ENCODE measurements around the gene ARFGAP2.

ARFGAP2 gene

DNA sequence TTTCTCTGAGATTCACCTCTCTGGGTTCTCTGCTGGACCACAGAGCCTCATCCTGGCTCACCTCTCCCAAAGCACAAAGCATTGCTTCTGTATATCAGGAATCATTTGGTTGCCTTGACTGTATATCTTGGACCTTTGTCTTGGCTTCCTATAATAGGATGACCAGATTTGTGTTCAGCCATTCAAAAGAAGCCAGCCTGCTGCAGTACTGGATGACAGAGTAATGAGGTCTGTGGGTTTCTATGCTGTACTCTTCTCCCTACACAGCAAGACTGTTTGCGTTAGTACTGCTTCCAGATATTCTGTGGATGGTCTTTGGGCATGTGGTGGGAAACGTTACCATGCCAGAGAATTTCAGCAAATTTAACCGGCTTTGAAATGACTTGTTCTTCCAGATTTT, 39.8 kb downstream of the ARFGAP2 start:
- CTCF ChIA-PET = no interaction called here

DNA sequence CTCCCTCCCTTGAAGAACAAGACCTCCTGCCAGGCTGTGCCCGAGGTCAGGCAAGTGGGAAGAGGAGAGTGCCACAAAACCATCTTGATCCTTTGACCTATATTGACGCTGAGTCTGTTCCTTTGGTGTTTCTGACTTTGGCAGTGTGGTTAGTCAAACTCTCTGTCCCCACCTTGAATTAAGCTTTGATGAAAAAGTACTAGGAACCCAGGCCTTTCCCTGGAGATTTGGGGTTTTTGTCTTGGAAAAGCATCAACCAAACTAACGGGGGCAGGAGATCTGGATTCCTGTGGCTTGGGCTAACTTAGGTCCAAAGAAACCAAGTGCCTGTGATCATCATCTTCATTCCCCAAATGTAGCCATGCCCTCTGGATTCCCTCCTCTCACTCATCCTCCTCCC, 40.4 kb downstream of the ARFGAP2 start:
- POLR2A ChIA-PET = no interaction called here
- DNase-seq (ENCODE audit: extremely low spot score) = no peak
- CTCF ChIA-PET = interaction anchor here (1.4 kb wide), 1 partner anchor 17 kb away, joined by 6 read pairs; no protein-coding TSS in a partner anchor
- TF ChIP-seq, protein P1, sequence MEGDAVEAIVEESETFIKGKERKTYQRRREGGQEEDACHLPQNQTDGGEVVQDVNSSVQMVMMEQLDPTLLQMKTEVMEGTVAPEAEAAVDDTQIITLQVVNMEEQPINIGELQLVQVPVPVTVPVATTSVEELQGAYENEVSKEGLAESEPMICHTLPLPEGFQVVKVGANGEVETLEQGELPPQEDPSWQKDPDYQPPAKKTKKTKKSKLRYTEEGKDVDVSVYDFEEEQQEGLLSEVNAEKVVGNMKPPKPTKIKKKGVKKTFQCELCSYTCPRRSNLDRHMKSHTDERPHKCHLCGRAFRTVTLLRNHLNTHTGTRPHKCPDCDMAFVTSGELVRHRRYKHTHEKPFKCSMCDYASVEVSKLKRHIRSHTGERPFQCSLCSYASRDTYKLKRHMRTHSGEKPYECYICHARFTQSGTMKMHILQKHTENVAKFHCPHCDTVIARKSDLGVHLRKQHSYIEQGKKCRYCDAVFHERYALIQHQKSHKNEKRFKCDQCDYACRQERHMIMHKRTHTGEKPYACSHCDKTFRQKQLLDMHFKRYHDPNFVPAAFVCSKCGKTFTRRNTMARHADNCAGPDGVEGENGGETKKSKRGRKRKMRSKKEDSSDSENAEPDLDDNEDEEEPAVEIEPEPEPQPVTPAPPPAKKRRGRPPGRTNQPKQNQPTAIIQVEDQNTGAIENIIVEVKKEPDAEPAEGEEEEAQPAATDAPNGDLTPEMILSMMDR (IDR thresholded peaks at IDR 0.05; ENCODE audit: control extremely low read depth, extremely low read depth, low read depth, missing control alignments) = no peak

More for the DNA sequence above, 39.8 kb downstream of the ARFGAP2 start:
- TF ChIP-seq, protein P1 (IDR thresholded peaks at IDR 0.05; ENCODE audit: control extremely low read depth, extremely low read depth, low read depth, missing control alignments) = no peak
- no peak for DNase-seq (ENCODE audit: extremely low spot score)
- POLR2A ChIA-PET = no interaction called here

DNA sequence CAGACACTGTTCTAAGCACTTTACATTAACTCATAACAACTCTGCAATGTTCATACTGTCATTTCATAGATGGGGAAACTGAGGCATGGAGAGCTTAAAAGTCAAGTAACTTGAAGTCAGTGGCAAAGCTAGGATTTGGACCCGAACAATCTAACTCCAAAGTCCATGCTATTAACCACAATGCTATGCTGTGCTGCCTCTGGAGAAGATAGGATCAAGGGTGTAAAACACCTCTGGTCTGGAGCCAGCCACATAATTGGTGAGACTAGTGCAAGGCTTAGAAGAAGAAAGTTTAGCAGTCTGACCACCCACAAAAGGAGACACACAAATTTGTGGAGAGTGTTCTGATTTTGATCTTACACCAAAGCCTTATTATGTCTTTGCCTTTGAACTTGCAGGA, 43.7 kb downstream of the ARFGAP2 start:
- POLR2A ChIA-PET = interaction anchor here (0.5 kb wide), 1 partner anchor 372 kb away, joined by 3 read pairs; no protein-coding TSS in a partner anchor
- no peak for DNase-seq (ENCODE audit: extremely low spot score)
- CTCF ChIA-PET = interaction anchor here (1.2 to 7.2 kb wide), 3 partner anchors 10 to 213 kb away, joined by 4 to 43 read pairs (median 6); no protein-coding TSS in a partner anchor
- TF ChIP-seq, protein P1 (IDR thresholded peaks at IDR 0.05; ENCODE audit: control extremely low read depth, extremely low read depth, low read depth, missing control alignments) = no peak

DNA sequence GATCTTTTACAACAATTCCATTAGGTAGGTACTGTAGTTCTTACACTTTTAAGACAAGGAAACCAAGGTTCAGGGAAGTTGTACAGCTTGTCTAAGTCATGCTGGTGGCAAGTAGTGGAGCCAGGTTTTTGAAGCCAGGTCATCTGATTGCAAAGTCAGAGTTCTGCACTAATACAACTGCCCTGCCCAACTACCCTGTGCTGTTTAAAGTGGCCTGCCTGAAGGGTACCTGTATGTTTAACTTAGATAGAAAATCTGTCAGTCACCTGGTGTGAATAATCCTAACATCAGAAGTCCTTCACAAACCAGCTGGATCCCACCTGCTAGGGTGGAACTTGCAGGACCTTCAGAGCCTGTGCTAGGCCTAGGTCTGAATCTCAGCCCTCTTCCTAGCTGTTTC, 44.2 kb downstream of the ARFGAP2 start:
- ChIA-PET CTCF (interaction anchor here (0.6 to 7.2 kb wide), 3 partner anchors 11 to 213 kb away, joined by 3 to 43 read pairs (median 6); no protein-coding TSS in a partner anchor), POLR2A (no interaction called here)

DNA sequence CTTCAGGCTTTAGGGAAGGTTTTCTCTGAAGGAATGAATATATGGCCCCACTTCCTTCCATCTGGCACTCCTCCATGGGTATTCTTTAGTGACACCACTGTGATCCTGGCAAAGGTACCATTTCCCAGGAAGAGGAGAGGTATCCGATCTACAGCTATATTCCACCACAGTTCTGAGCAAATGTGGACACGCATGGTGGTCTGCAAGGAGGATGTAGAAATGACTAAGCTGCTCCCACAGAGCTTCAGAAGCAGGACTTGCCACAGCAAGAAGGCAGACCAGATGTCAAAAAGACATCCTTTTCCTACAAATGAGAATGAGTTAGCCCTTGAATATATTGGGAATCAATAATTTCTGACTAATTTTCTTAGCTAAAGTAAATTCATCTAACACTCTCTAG, 45.5 kb downstream of the ARFGAP2 start:
- POLR2A ChIA-PET = no interaction called here
- DNase-seq (ENCODE audit: extremely low spot score) = no peak

More for the DNA sequence above, 44.2 kb downstream of the ARFGAP2 start:
- TF ChIP-seq, protein P1 (IDR thresholded peaks at IDR 0.05; ENCODE audit: control extremely low read depth, extremely low read depth, low read depth, missing control alignments) = no peak
- DNase-seq (ENCODE audit: extremely low spot score) = no peak

DNA sequence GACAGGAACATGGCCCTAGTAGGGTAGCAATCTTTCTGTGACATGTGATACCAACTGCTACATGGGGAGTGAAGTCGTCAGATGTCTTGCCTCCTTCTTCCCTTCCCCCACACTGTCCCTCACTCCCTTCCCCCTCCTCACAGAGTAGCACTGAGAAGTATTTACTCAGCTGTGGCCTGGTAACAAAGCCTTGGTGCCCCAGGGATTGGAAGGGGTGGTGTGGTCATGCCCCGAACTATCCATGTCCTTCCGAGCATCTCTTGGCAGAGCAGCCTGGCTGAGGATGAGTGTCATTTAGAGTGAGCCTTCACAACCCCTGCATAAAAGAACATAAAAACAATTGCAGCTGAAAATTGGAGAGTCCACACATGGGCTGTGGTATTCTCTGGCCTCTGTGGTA, 46.1 kb downstream of the ARFGAP2 start:
- CTCF ChIA-PET = interaction anchor here (0.8 to 7.2 kb wide), 10 partner anchors 9 to 237 kb away, joined by 3 to 43 read pairs (median 3); no protein-coding TSS in a partner anchor
- POLR2A ChIA-PET = interaction anchor here (0.7 kb wide), 1 partner anchor 275 kb away, joined by 3 read pairs; no protein-coding TSS in a partner anchor
- DNase-seq (ENCODE audit: extremely low spot score) = no peak
- TF ChIP-seq, protein P1 (IDR thresholded peaks at IDR 0.05; ENCODE audit: control extremely low read depth, extremely low read depth, low read depth, missing control alignments) = no peak

More for the DNA sequence above, 45.5 kb downstream of the ARFGAP2 start:
- CTCF ChIA-PET = interaction anchor here (0.8 to 7.2 kb wide), 14 partner anchors 10 to 363 kb away, joined by 3 to 43 read pairs (median 3); partner anchors contain the start of gene ARFGAP2
- TF ChIP-seq, protein P1 (IDR thresholded peaks at IDR 0.05; ENCODE audit: control extremely low read depth, extremely low read depth, low read depth, missing control alignments) = no peak
